Endothelial cell of umbilical vein (primary cell): ENCODE data around the gene SYNDIG1. TPM values are rescaled to one million over a fixed set of nuclear protein-coding genes. Genes with fewer than 3 reads are reported as not detected.

ENCODE experiments used
- BruUV-seq: library from RNA; stranded (reverse); fragments of 400-500 nt; replicated peaks from 2 replicates; lab custom pipeline; 2021; lab: Mats Ljungman, UMichigan
- CTCF ChIA-PET: fragments of 300-600, 350-600 bp; sonication (Branson Sonifier 250); formaldehyde crosslinking; loops from one replicate; lab custom pipeline; 2021; ENCODE audit warnings: antibody characterized with exemption, inconsistent platforms; lab: Charles Lee
- POLR2A ChIA-PET: fragments of 300-600, 350-600 bp; sonication (Branson Sonifier 250); formaldehyde crosslinking; loops from one replicate; lab custom pipeline; 2021; ENCODE audit warnings: antibody characterized with exemption, inconsistent platforms; lab: Charles Lee
- DNase-seq: peaks from one replicate; pipeline ENCODE4 v3.0.0-alpha.2; 2011; ENCODE audit warnings: low read depth, low spot score
- FAIRE-seq: peaks from 2 replicates; lab custom pipeline; 2011; peaks lifted over from hg19 to GRCh38; lab: Jason Lieb, UNC
- H2AFZ ChIP-seq: 2 replicates; pipeline ENCODE4 v1.6.0; 2012; ENCODE audit warnings: low read depth, low read length, control low read depth, inconsistent platforms
- H3K27ac ChIP-seq: 2 replicates; pipeline ENCODE4 v1.5.1; 2011; ENCODE audit warnings: low read depth, mild to moderate bottlenecking, control low read depth, low read length, moderate library complexity; ENCODE audit not compliant: insufficient read depth
- H3K27me3 ChIP-seq, 2 experiments: 2 replicates each; pipeline versions ENCODE4 v1.6.0 to v1.6.1; 2011; ENCODE audit warnings: low read length in 2 of 2, mixed read lengths in 1 of 2; ENCODE audit not compliant: control insufficient read depth in 2 of 2, insufficient read depth in 2 of 2
- H3K36me3 ChIP-seq, 2 experiments: 2 replicates in 1 of 2; 3 replicates in 1 of 2; pipeline ENCODE4 v1.5.1; 2011; ENCODE audit warnings: low read length in 2 of 2, mild to moderate bottlenecking in 1 of 2, moderate library complexity in 1 of 2; ENCODE audit not compliant: control insufficient read depth in 2 of 2, insufficient read depth in 2 of 2; ENCODE audit errors: extremely low read depth in 1 of 2
- H3K4me1 ChIP-seq: 3 replicates; pipeline ENCODE4 v1.5.1; 2011; ENCODE audit warnings: mild to moderate bottlenecking, low read length; ENCODE audit not compliant: control insufficient read depth, insufficient read depth; ENCODE audit errors: extremely low read depth
- H3K4me2 ChIP-seq: 2 replicates; pipeline ENCODE4 v1.6.1; 2011; ENCODE audit warnings: low read length, control low read depth, mixed read lengths; ENCODE audit not compliant: insufficient read depth
- H3K4me3 ChIP-seq, 3 experiments: fragments of 200-600 bp in 1 of 3; sonication (generic), shearing (Covaris generic) in 1 of 3; replicated peaks in 1 of 3; 2 replicates each; pipeline ENCODE4 v1.5.1; 2011 to 2016; ENCODE audit warnings: control low read depth in 3 of 3, low read length in 3 of 3, mild to moderate bottlenecking in 2 of 3, inconsistent platforms in 1 of 3, low read depth in 1 of 3, moderate library complexity in 1 of 3; ENCODE audit not compliant: insufficient read depth in 1 of 3
- H3K79me2 ChIP-seq: 2 replicates; pipeline ENCODE4 v1.6.0; 2012; ENCODE audit warnings: low read length, inconsistent platforms; ENCODE audit not compliant: control insufficient read depth, insufficient read depth
- H3K9ac ChIP-seq: replicated peaks from 2 replicates; pipeline ENCODE3; 2011; ENCODE audit warnings: low read length, control low read depth; ENCODE audit not compliant: insufficient read depth; ENCODE audit errors: extremely low read depth
- H3K9me1 ChIP-seq: replicated peaks from 3 replicates; pipeline ENCODE4 v1.6.0; 2011; ENCODE audit warnings: mild to moderate bottlenecking, low read length; ENCODE audit not compliant: control insufficient read depth, insufficient read depth; ENCODE audit errors: extremely low read depth
- H3K9me3 ChIP-seq: replicated peaks from 2 replicates; pipeline ENCODE4 v1.5.1; 2012; ENCODE audit warnings: low read length, inconsistent platforms; ENCODE audit not compliant: control insufficient read depth, insufficient read depth
- H4K20me1 ChIP-seq: replicated peaks from 2 replicates; pipeline ENCODE3; 2011; ENCODE audit warnings: mild to moderate bottlenecking, low read length; ENCODE audit not compliant: control insufficient read depth, insufficient read depth; ENCODE audit errors: extremely low read depth
- EZH2 ChIP-seq: IDR thresholded peaks from 2 replicates; pipeline ENCODE4 v1.6.1; 2012; ENCODE audit warnings: borderline replicate concordance, low read depth, mild to moderate bottlenecking, moderate library complexity, low read length, inconsistent platforms; ENCODE audit not compliant: severe bottlenecking
- FOS ChIP-seq: IDR thresholded peaks from 2 replicates; pipeline ENCODE4 v1.6.1; 2011; ENCODE audit warnings: mild to moderate bottlenecking, low read length, moderate library complexity, borderline replicate concordance; ENCODE audit not compliant: insufficient read depth
- GATA2 ChIP-seq: IDR thresholded peaks from 2 replicates; pipeline ENCODE4 v1.7.0; 2011; ENCODE audit warnings: low read depth, mild to moderate bottlenecking, moderate library complexity, mixed read lengths, low read length; ENCODE audit not compliant: insufficient read length, insufficient read depth
- JUN ChIP-seq: IDR thresholded peaks from 2 replicates; pipeline ENCODE4 v1.6.1; 2011; ENCODE audit warnings: borderline replicate concordance, low read depth; ENCODE audit not compliant: insufficient read length, insufficient read depth
- MYC ChIP-seq: IDR thresholded peaks from one replicate; pipeline ENCODE4 v1.6.1; 2011; ENCODE audit warnings: mild to moderate bottlenecking, low read depth, low read length
- POLR2A ChIP-seq: IDR thresholded peaks from 2 replicates; pipeline ENCODE4 v1.6.1; 2012; ENCODE audit warnings: low read depth, mild to moderate bottlenecking, control low read depth, low read length
- POLR2AphosphoS5 ChIP-seq: IDR thresholded peaks from 2 replicates; pipeline ENCODE4 v1.6.1; 2012; ENCODE audit warnings: low read depth, mild to moderate bottlenecking, control low read depth, low read length, moderate library complexity; ENCODE audit not compliant: insufficient read depth
- dilution Hi-C: fragments of 300-500 bp; cut with MboI; formaldehyde crosslinking; loops from one replicate; pipeline ENCODE4 v1.15.0; 2019; ENCODE audit warnings: low sequenced_read_pairs; ENCODE audit not compliant: extremely low pct_ligation_motif_present
- intact Hi-C: fragments of 100-400 bp; cut with micrococcal nuclease; formaldehyde crosslinking; loops from one replicate; pipeline ENCODE4 v1.10.0; 2022
- polyA plus RNA-seq, 4 experiments: library from polyadenylated mRNA; depleted of rRNA in 3 of 4; stranded (reverse) in 3 of 4; unstranded in 1 of 4; fragments of >200 nt; gene quantifications; 2 replicates each; pipeline versions ENCODE4 v1.2.1 to v1.2.3, GENCODE V29; 2011 to 2012; ENCODE audit warnings: missing spikeins in 1 of 4
- total RNA-seq: library from RNA; stranded (reverse); gene quantifications from 2 replicates; pipeline ENCODE4 v1.2.3, GENCODE V29; 2021
- TF ChIP-seq, protein P1 (sequence below), 2 donors: IDR thresholded peaks; 1 replicate in 1 of 2; 2 replicates in 1 of 2; pipeline ENCODE4 v1.5.1; 2011; ENCODE audit warnings: low read length in 2 of 2, mild to moderate bottlenecking in 2 of 2, moderate library complexity in 2 of 2, control low read depth in 1 of 2, inconsistent platforms in 1 of 2, low read depth in 1 of 2; ENCODE audit not compliant: insufficient read depth in 1 of 2; ENCODE audit errors: extremely low read depth in 1 of 2
- TF ChIP-seq, protein P2 (sequence below): IDR thresholded peaks from 2 replicates; pipeline ENCODE4 v1.6.1; 2011; ENCODE audit not compliant: insufficient read depth, insufficient read length

SYNDIG1 gene
- total and polyA plus RNA-seq, 2 donors (not counting 3 experiments of a cell fraction or from before 2014, with no cell fraction given), result not detected

DNA sequence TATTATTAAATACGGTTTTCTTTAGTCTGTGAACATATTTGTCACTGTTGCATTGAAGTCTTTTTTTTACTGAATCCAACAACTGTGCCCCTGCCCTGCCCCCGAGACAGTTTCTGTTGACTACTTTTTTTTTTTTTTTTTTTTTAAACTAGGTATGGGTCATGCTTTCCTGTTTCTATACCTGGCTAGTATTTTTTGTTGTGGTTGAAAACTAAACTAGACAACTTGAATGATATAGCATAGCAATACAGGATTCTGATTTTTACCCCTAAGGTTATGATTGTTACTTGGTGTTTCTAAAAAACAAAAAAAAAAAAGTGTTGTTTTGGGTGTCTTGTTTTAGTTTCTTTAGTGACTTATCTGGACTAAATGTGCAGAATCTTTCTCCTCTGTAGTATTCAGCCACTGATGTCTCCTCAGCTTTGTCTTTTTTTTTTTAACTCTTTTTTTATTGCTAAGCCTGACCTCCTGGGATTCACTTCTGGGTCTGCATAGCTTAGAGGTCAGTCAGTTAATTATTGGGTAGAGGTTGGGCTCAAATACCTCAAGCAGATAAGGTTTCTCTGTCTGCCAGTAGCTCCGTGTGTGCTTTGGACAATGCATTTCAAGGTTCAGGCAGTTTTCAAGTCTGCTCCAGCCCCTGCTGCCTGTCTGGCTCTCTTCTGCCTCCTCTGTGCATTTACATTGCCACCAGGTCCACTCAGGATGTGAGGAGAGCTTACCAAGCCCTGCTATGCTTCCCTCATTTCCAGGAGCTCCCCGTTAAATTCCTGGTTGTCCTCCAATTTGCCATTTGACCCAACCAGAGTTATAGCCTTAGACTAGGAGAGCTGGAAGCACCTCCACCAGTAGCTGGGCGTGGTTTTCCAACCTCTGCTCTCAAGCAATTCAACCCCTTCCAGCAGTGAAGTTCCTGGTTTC, 91.4 kb downstream of the SYNDIG1 start:
- Histone ChIP-seq H3K4me3 (no peak overlapping the region), H3K9me1 (no peaks in the 10 kb centered on the region), H3K4me2 (no peak overlapping the region), H3K79me2 (no peaks in the 10 kb centered on the region), H3K9ac (no peak overlapping the region), H3K27me3 (no peaks in the 10 kb centered on the region), H2AFZ (no peak overlapping the region), H4K20me1 (no peaks in the 10 kb centered on the region), H3K9me3 (no peaks in the 10 kb centered on the region), H3K4me1 (no peaks in the 10 kb centered on the region), H3K36me3 (no peaks in the 10 kb centered on the region), H3K27ac (no peak overlapping the region)
- FAIRE-seq (no peak), DNase-seq (no peak)
- CTCF ChIA-PET, result no interaction called here
- dilution Hi-C loops (no loop called here), intact Hi-C loops (no loop called here)
- TF ChIP-seq GATA2 (no peak), POLR2A (no peak), JUN (no peak), FOS (no peak), EZH2 (no peak), POLR2AphosphoS5 (no peak), MYC (no peak)
- TF ChIP-seq, protein P1, sequence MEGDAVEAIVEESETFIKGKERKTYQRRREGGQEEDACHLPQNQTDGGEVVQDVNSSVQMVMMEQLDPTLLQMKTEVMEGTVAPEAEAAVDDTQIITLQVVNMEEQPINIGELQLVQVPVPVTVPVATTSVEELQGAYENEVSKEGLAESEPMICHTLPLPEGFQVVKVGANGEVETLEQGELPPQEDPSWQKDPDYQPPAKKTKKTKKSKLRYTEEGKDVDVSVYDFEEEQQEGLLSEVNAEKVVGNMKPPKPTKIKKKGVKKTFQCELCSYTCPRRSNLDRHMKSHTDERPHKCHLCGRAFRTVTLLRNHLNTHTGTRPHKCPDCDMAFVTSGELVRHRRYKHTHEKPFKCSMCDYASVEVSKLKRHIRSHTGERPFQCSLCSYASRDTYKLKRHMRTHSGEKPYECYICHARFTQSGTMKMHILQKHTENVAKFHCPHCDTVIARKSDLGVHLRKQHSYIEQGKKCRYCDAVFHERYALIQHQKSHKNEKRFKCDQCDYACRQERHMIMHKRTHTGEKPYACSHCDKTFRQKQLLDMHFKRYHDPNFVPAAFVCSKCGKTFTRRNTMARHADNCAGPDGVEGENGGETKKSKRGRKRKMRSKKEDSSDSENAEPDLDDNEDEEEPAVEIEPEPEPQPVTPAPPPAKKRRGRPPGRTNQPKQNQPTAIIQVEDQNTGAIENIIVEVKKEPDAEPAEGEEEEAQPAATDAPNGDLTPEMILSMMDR (IDR thresholded peaks at IDR 0.05; ENCODE audit: extremely low read depth in 1 of 2, insufficient read depth in 1 of 2, low read depth in 1 of 2, low read length in 2 of 2), result no peak
- TF ChIP-seq, protein P2, sequence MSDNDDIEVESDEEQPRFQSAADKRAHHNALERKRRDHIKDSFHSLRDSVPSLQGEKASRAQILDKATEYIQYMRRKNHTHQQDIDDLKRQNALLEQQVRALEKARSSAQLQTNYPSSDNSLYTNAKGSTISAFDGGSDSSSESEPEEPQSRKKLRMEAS, result no peak
- POLR2A ChIA-PET, result no interaction called here
- no TSS peak for BruUV-seq
